Measurements from ENCODE around the gene EFCAB8. TPM values are rescaled to one million over a fixed set of nuclear protein-coding genes. Genes with fewer than 3 reads are reported as not detected.

EFCAB8 gene
- total RNA-seq, 1 experiment from 2014 or later = 0.09 TPM

- Mint-ChIP-seq H3K27ac (no peak overlapping the region; a peak in 1 of 7 replicates), H3K36me3 (ENCODE audit: insufficient read depth in 1 of 3, low read depth in 3 of 3) (peaks cover 0 to 8% (median 8%) of the 10 kb centered on the region in 3 experiments; a peak in 5 of 7 replicates), H3K4me3 (no peak overlapping the region), H3K9me3 (peaks cover 8 to 11% of the 10 kb centered on the region in 2 experiments), H3K4me1 (peaks cover 14 to 23% of the 10 kb centered on the region in 2 experiments), H3K27me3 (ENCODE audit: low read depth) (peaks cover 10% of the 10 kb centered on the region)
- Histone ChIP-seq H3K23me2 (ENCODE audit: insufficient read length, low read depth, low read length, poor library complexity, severe bottlenecking) (no peaks in the 10 kb centered on the region), H3K4me2 (ENCODE audit: insufficient read depth, insufficient read length, low read length) (no peak overlapping the region), H4K5ac (ENCODE audit: insufficient read length, low read depth, low read length) (no peak overlapping the region), H3T11ph (ENCODE audit: low read length) (no peak overlapping the region), H2BK20ac (ENCODE audit: low read depth, low read length, poor library complexity, severe bottlenecking) (no peak overlapping the region), H3K4ac (ENCODE audit: low read depth, low read length) (no peak overlapping the region), H4K20me1 (ENCODE audit: control insufficient read depth, insufficient read depth, insufficient read length) (no peaks in the 10 kb centered on the region), H4K8ac (replicated peaks; ENCODE audit: insufficient read length, low read depth, low read length) (no peak overlapping the region), H3K56ac (ENCODE audit: insufficient read length, low read depth, low read length) (no peak overlapping the region), H3K27me3 (ENCODE audit: insufficient read depth, low read length) (no peaks in the 10 kb centered on the region), H2AFZ (ENCODE audit: low read length) (no peak overlapping the region), H3K18ac (ENCODE audit: insufficient read length, low read depth, low read length) (no peak overlapping the region), H3K79me2 (ENCODE audit: insufficient read depth, low read length) (no peaks in the 10 kb centered on the region), H2BK15ac (ENCODE audit: low read depth, low read length) (no peak overlapping the region), H4K91ac (ENCODE audit: insufficient read length, low read depth, low read length) (no peak overlapping the region), H3K23ac (ENCODE audit: insufficient read length, low read depth, low read length) (no peak overlapping the region), H2BK5ac (ENCODE audit: insufficient read length, low read length) (no peak overlapping the region), H3K4me1 (ENCODE audit: insufficient read depth, low read length) (no peaks in the 10 kb centered on the region; the same call in 1 of the 2 replicates), H3K79me1 (ENCODE audit: insufficient read depth, low read depth, low read length, poor library complexity, severe bottlenecking) (no peaks in the 10 kb centered on the region), H3K27ac (ENCODE audit: insufficient read length, low read depth, low read length) (no peak overlapping the region), H3K9me3 (ENCODE audit: control insufficient read depth, low read depth, low read length) (no peaks in the 10 kb centered on the region), H2BK120ac (ENCODE audit: low read depth, low read length, poor library complexity, severe bottlenecking) (no peak overlapping the region), H2BK12ac (ENCODE audit: insufficient read length, low read depth, low read length) (no peak overlapping the region), H3K14ac (ENCODE audit: insufficient read depth, low read length) (no peak overlapping the region), H3K9ac (ENCODE audit: extremely low read depth, insufficient read length, low read length) (no peak overlapping the region), H2AK5ac (ENCODE audit: insufficient read length, low read length) (no peak overlapping the region)
- TF ChIP-seq, protein P1, sequence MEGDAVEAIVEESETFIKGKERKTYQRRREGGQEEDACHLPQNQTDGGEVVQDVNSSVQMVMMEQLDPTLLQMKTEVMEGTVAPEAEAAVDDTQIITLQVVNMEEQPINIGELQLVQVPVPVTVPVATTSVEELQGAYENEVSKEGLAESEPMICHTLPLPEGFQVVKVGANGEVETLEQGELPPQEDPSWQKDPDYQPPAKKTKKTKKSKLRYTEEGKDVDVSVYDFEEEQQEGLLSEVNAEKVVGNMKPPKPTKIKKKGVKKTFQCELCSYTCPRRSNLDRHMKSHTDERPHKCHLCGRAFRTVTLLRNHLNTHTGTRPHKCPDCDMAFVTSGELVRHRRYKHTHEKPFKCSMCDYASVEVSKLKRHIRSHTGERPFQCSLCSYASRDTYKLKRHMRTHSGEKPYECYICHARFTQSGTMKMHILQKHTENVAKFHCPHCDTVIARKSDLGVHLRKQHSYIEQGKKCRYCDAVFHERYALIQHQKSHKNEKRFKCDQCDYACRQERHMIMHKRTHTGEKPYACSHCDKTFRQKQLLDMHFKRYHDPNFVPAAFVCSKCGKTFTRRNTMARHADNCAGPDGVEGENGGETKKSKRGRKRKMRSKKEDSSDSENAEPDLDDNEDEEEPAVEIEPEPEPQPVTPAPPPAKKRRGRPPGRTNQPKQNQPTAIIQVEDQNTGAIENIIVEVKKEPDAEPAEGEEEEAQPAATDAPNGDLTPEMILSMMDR (conservative IDR thresholded peaks at IDR 0.05) = no peak
- no CpG with 5 or more reads among the region's 13 CpGs for WGBS (ENCODE audit: extremely low coverage, insufficient read length, low lambda C conversion rate)
- DNase-seq = no peak
These were observed 118.7 kb downstream of the EFCAB8 start for GRCh38 chr20:32977281-32978008.

All from H9 (cell line).